GM10248 (cell line): ENCODE data around the gene POU5F1.
A peak's percentile ranks its signal among the peaks of the same experiment; 100 is the strongest.
"Not testable (repeated sequence)": the region's sequence is repeated elsewhere in the genome, so short reads cannot be mapped to it uniquely, and the experiment has no call there.

ENCODE experiments used
- CTCF ChIA-PET: fragments of 300-600 bp; sonication (Branson Sonifier 250); formaldehyde crosslinking; extraction: SDS; loops from one replicate; lab custom pipeline; 2021; ENCODE audit warnings: antibody characterized with exemption; lab: Yijun Ruan, JAX
- POLR2A ChIA-PET: fragments of 350-650 bp; sonication (Branson Sonifier 250); formaldehyde crosslinking; extraction: SDS; loops from one replicate; lab custom pipeline; 2020; ENCODE audit warnings: antibody characterized with exemption; lab: Yijun Ruan, JAX
- DNase-seq: peaks from one replicate; pipeline ENCODE4 v3.0.0; 2012; ENCODE audit errors: extremely low spot score
- CTCF ChIP-seq: IDR thresholded peaks from 2 replicates; pipeline ENCODE4 v1.5.1; 2012; ENCODE audit warnings: mild to moderate bottlenecking, low read depth; ENCODE audit errors: extremely low read depth, missing control alignments, control extremely low read depth

Gene POU5F1

GRCh38 chr6:31190488-31190887 is 20.0 kb upstream of the POU5F1 start:
- ChIA-PET POLR2A (no interaction called here), CTCF (interaction anchor here (1.0 to 9.9 kb wide), 4 partner anchors 14 to 62 kb away, joined by 3 to 256 read pairs (median 9); partner anchors contain the start of gene PSORS1C2)
- DNase-seq = no peak
- no peak for TF ChIP-seq CTCF

GRCh38 chr6:31189223-31189622 is 18.7 kb upstream of the POU5F1 start:
- DNase-seq, POLR2A ChIA-PET: not testable (repeated sequence)
- CTCF ChIA-PET = interaction anchor here (1.2 to 9.9 kb wide), 2 partner anchors 49 to 60 kb away, joined by 3 to 256 read pairs; partner anchors contain the start of gene PSORS1C2

GRCh38 chr6:31187780-31188194 is 17.3 kb upstream of the POU5F1 start:
- POLR2A ChIA-PET = no interaction called here
- CTCF ChIA-PET = interaction anchor here (1.3 to 1.8 kb wide), 3 partner anchors 9 to 59 kb away, joined by 4 to 5 read pairs (median 5); no protein-coding TSS in a partner anchor
- no peak for TF ChIP-seq CTCF
- DNase-seq = no peak

- CTCF ChIA-PET = interaction anchor here (1.0 to 1.7 kb wide), 4 partner anchors 10 to 181 kb away, joined by 3 to 5 read pairs (median 4); no protein-coding TSS in a partner anchor
Observed at GRCh38 chr6:31186052-31186734, 15.7 kb upstream of the POU5F1 start.

GRCh38 chr6:31185695-31186051 is 15.2 kb upstream of the POU5F1 start:
- CTCF ChIA-PET = interaction anchor here (1.0 kb wide), 1 partner anchor 36 kb away, joined by 3 read pairs; no protein-coding TSS in a partner anchor
- POLR2A ChIA-PET, DNase-seq: not testable (repeated sequence)

More at GRCh38 chr6:31186052-31186734, 15.7 kb upstream of the POU5F1 start:
- no peak for TF ChIP-seq CTCF
- POLR2A ChIA-PET = no interaction called here
- no peak for DNase-seq

GRCh38 chr6:31183859-31184258 is 13.4 kb upstream of the POU5F1 start:
- CTCF ChIA-PET = interaction anchor here (1.2 to 3.9 kb wide), 5 partner anchors 11 to 104 kb away, joined by 3 to 33 read pairs (median 4); no protein-coding TSS in a partner anchor
- POLR2A ChIA-PET, DNase-seq: not testable (repeated sequence)

GRCh38 chr6:31183287-31183686 is 12.8 kb upstream of the POU5F1 start:
- CTCF ChIA-PET = interaction anchor here (1.1 to 3.9 kb wide), 5 partner anchors 11 to 104 kb away, joined by 3 to 33 read pairs (median 4); no protein-coding TSS in a partner anchor
- POLR2A ChIA-PET = not testable (repeated sequence)

GRCh38 chr6:31180500-31180899 is 10.0 kb upstream of the POU5F1 start:
- CTCF ChIA-PET = no interaction called here
- no peak for TF ChIP-seq CTCF
- POLR2A ChIA-PET = no interaction called here
- peak; percentile 67 for DNase-seq

More at GRCh38 chr6:31183287-31183686, 12.8 kb upstream of the POU5F1 start:
- not testable (repeated sequence) for DNase-seq
